ENCODE data around the gene PRR30.

Gene PRR30

GRCh38 chr2:27100036-27100435 lies 39.2 kb downstream of the PRR30 start:
- DNase-seq (ENCODE audit: extremely low read depth in 1 of 2, low read depth in 1 of 2), result no peak

DNA sequence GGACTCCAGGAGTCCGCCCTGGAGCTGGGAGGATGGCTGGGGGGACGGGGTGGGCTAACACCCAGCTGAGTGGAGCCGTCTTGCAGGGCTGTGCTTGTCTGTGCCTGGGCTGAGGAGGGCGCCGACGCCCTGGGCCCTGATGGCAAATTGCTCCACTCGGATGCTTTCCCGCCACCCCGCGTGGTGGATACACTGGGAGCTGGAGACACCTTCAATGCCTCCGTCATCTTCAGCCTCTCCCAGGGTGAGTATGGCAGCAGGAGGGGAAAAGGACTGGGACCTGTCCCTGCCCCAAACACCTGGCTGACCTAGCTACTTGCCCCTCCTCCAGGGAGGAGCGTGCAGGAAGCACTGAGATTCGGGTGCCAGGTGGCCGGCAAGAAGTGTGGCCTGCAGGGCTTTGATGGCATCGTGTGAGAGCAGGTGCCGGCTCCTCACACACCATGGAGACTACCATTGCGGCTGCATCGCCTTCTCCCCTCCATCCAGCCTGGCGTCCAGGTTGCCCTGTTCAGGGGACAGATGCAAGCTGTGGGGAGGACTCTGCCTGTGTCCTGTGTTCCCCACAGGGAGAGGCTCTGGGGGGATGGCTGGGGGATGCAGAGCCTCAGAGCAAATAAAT lies 39.8 kb downstream of the PRR30 start:
- no peak for DNase-seq (ENCODE audit: extremely low read depth in 1 of 2, low read depth in 1 of 2)

- no peak for DNase-seq (ENCODE audit: extremely low read depth in 1 of 2, low read depth in 1 of 2)
Measured at GRCh38 chr2:27097341-27097740, 41.9 kb downstream of the PRR30 start.

GRCh38 chr2:27096748-27097297 lies 42.4 kb downstream of the PRR30 start:
- no peak for DNase-seq (ENCODE audit: extremely low read depth in 1 of 2, low read depth in 1 of 2)

DNA sequence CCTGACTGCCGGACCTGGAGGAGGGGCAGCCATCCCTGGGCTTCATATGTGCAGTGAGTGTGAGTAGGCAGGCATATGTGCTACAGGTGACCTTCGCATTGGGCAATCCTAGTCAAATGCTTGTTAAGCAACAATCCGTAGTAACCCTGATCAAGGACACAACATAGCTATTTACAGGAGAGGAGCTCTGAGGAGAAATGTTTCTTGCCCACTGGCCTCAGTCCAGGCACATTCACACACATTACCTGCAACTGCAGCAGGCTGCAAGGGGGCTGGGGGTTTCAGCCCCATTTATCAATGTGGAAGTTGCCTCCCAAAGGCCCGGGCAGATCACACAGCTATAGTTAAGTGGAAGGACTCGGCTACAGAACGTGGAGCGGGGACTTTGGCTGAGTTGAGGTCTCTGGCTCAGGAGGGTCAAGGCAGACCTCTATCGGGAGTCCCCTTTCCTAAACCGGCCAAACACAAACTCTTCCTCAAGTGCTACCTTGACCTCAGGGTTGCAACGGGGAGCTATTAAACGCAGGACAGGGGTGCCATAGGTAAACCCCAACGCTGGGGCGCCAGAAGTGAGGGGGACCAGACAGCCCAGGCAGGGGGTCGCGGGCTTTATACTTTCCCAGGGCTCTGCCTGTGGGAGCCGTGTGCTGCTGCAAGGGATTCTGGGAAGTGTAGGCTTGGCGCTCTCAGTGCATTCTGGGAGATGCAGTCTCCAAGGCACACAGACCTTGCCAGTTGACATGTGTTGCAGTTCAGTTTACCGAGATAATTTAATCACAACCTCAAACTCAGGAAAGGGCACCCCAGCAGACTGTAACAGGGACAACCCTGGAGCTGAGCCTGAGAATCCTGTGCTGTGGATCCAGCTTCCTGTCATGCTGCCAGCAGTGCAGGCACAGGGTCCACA lies 43.2 kb downstream of the PRR30 start:
- DNase-seq (ENCODE audit: extremely low read depth in 1 of 2, low read depth in 1 of 2), result no peak

GRCh38 chr2:27095427-27095744 lies 43.8 kb downstream of the PRR30 start:
- DNase-seq (ENCODE audit: extremely low read depth in 1 of 2, low read depth in 1 of 2), result no peak

DNA sequence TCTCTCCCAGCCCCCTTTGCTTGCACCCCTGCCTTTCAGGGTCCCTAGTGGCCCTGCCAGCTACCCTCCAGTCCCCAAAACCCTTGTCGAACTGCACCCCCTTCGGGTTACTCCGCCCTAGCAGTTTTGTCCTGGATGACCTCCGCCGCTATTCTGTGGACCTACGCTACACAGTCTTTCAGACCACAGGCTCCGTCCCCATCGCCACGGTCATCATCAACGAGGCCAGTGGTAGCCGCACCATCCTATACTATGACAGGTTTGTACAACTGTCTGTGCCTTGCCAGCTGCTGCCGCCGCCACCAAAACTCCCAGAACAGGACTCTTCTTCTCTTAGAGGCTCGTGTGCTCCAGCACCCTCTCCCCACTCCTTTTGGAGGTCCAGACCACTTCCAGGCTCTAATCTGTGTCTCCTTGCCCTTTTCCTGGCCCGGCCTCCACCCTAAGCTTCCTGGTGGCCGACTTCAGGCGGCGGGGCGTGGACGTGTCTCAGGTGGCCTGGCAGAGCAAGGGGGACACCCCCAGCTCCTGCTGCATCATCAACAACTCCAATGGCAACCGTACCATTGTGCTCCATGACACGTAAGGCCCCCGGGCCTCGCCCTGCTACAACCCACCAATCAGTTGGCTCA lies 44.7 kb downstream of the PRR30 start:
- no peak for DNase-seq (ENCODE audit: extremely low read depth in 1 of 2, low read depth in 1 of 2)

GRCh38 chr2:27093430-27094352 lies 45.5 kb downstream of the PRR30 start:
- no peak for DNase-seq (ENCODE audit: extremely low read depth in 1 of 2, low read depth in 1 of 2)

- DNase-seq (ENCODE audit: extremely low read depth in 1 of 2, low read depth in 1 of 2), result no peak
Measured at GRCh38 chr2:27092696-27093429, 46.3 kb downstream of the PRR30 start.

GRCh38 chr2:27091746-27092695 lies 47.2 kb downstream of the PRR30 start:
- no peak for DNase-seq (ENCODE audit: extremely low read depth in 1 of 2, low read depth in 1 of 2)

DNA sequence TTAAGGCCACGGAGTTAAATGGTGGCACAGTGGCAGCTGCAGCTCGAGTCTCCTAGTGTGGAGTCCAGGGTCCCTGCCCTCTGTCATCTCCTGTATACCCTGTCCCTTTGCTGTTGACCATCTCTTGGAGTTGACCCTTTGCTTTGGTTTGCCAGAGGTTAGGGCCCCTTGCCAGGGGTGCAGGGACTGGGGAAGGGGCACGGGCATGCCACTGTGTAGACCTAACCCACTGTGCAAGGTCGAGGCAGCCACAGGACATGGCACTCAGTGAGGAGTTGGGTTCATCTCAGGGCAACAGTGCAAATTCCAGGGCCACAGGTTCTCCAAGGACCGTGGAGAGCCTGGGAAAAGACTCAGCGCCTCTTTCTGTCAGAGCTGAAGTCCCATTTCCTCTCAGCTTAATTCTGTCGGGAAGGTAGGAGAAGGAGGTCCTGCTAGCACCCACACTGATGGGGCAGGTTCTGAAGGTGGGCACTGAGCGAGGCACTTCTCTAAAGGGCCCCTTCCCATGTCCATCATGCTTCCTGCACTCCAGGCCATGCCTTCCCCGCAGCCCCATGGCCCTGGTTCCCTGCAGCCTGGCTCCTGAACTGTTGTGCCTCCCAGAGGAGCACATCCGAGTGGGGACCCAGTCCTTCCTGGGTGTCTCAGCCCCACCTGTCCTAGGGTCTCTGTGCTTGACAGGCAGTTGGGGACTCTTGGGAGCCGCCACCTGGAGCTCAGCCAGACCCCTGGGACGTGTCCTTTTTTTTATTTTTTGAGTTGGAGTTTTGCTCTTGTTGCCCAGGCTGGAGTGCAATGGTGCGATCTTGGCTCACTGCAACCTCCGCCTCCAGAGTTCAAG lies 49.9 kb downstream of the PRR30 start:
- no peak for DNase-seq (ENCODE audit: extremely low read depth in 1 of 2, low read depth in 1 of 2)

- no peak for DNase-seq (ENCODE audit: extremely low read depth in 1 of 2, low read depth in 1 of 2)
Measured at GRCh38 chr2:27088634-27089033, 50.6 kb downstream of the PRR30 start.

DNA sequence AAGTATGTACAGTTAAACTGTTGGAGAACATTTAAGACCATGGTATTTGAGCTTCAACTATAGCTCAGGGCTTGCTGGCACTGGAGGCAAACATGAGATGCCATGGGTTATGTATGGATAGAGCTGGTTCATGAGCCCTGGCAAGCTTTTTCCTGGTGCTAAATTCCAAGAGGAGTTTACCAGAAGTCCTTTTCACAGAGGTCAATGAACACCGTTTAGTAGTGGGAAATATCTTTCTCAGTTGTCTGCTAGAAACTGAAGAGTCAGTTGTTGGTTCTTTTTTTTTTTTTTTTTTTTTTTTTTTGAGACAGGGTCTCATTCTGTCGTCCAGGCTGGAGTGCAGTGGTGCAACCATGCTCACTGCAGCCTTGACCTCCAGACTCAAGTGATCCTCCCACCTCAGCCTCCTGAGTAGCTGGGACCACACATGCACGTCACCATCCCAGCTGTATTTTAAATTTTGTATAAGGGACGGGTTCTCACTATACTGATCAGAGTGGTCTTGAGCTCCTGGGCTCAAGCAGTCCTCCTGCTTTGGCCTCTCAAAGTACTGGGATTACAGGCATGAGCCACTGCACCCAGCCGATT lies 51.3 kb downstream of the PRR30 start:
- DNase-seq (ENCODE audit: extremely low read depth in 1 of 2, low read depth in 1 of 2), result no peak

All from stimulated activated CD8-positive, alpha-beta memory T cell treated with anti-CD3 and anti-CD28 coated beads, Interleukin-7, amount 100 ng/mL, for 48 hours (primary cell).